Suprapubic skin (tissue), 4 donors: ENCODE data around the gene DUS3L.
A peak's percentile ranks its signal among the peaks of the same experiment; 100 is the strongest.

Source experiments
- EP300 ChIP-seq: sonication (generic); formaldehyde crosslinking; IDR thresholded peaks from one replicate; pipeline ENCODE4 v1.6.1; 2017; ENCODE audit warnings: antibody characterized with exemption
- POLR2A ChIP-seq, 2 donors: fragments of 450-650 bp; IDR thresholded peaks; one replicate each; pipeline ENCODE4 v1.6.1; 2017; ENCODE audit warnings: antibody characterized with exemption in 2 of 2, mild to moderate bottlenecking in 2 of 2, moderate library complexity in 2 of 2
- POLR2AphosphoS5 ChIP-seq, 3 donors: sonication (generic); formaldehyde crosslinking; IDR thresholded peaks; one replicate each; pipeline ENCODE4 v1.6.1; 2017; ENCODE audit warnings: antibody characterized with exemption in 3 of 3
- TF ChIP-seq, protein P1 (sequence below), 2 donors: fragments of 200-600 bp in 1 of 2; fragments of 450-650 bp in 1 of 2; sonication (generic) in 1 of 2; IDR thresholded peaks; one replicate each; pipeline ENCODE4 v1.5.1; 2016 to 2019; ENCODE audit warnings: antibody characterized with exemption in 2 of 2, mild to moderate bottlenecking in 1 of 2, moderate library complexity in 1 of 2

GRCh38 chr19:5826531-5827341, 35.8 kb upstream of the DUS3L start:
- no peak for TF ChIP-seq POLR2A (IDR thresholded peaks at IDR 0.05)
- TF ChIP-seq, protein P1, sequence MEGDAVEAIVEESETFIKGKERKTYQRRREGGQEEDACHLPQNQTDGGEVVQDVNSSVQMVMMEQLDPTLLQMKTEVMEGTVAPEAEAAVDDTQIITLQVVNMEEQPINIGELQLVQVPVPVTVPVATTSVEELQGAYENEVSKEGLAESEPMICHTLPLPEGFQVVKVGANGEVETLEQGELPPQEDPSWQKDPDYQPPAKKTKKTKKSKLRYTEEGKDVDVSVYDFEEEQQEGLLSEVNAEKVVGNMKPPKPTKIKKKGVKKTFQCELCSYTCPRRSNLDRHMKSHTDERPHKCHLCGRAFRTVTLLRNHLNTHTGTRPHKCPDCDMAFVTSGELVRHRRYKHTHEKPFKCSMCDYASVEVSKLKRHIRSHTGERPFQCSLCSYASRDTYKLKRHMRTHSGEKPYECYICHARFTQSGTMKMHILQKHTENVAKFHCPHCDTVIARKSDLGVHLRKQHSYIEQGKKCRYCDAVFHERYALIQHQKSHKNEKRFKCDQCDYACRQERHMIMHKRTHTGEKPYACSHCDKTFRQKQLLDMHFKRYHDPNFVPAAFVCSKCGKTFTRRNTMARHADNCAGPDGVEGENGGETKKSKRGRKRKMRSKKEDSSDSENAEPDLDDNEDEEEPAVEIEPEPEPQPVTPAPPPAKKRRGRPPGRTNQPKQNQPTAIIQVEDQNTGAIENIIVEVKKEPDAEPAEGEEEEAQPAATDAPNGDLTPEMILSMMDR (IDR thresholded peaks at IDR 0.05) = peak in 1 of 2 donors; percentile 20
- TF ChIP-seq POLR2AphosphoS5 (IDR thresholded peaks at IDR 0.05) = no peak
- TF ChIP-seq EP300 = no peak
